HG03066 (cell line): ENCODE measurements around the gene LRRC8A.
"Not testable (repeated sequence)": the region's sequence is repeated elsewhere in the genome, so short reads cannot be mapped to it uniquely, and the experiment has no call there.

ENCODE experiments used
- ATAC-seq: cut with Tn5 transposase; IDR thresholded peaks from one replicate; pipeline ENCODE4 v1.9.1; 2021; ENCODE audit warnings: low read depth; ENCODE audit not compliant: unreplicated experiment

Gene LRRC8A

DNA sequence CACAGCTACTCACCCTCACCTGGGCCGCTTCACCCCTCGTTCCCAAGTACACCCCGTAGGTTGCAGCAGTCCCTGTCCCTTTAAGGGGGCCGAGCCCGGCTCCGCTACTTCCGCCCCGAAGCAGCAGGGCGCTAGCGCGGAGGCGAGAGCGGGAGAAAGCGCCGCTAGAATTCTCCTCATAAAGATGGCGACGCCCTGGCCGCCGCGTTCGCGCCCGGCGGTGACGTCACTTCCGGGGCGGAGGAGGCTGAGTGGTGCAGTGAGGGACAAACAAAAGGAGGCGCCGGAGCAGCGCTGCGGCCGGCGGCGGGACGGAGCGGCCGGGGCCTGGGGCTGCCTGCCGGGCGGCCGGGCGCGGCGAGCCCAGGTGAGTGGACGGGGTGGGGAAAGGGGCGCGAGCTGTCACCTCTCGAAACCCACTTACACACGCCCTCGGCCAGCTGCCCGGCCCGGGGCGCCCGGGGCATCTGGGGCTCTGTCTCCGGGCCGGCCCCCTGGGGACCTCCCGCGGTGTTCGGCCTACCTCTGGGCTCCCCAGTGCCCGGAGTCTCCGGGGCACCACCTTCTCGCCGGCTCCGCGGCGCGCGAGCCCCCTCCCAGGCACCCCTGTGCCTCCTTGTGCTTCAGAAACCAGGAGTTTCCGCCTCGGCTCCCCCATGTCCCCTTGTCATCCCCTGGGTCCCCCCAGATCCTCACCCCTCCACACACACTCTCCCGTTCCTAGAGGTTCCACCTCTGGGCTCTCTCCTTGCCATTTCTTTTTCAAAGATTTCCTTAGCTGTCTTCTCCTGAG lies at the start of gene LRRC8A, which contains the start of gene KYAT1:
TSS of gene LRRC8A (plus strand) at position 250 of the 793 bp plus-strand sequence. CDS start 25,032 bp downstream, outside the sequence.
TSS of gene KYAT1 (minus strand) at position 67 of the 793 bp plus-strand sequence. CDS start 36,545 bp downstream, outside the sequence.
- ATAC-seq: peak; percentile 90

DNA sequence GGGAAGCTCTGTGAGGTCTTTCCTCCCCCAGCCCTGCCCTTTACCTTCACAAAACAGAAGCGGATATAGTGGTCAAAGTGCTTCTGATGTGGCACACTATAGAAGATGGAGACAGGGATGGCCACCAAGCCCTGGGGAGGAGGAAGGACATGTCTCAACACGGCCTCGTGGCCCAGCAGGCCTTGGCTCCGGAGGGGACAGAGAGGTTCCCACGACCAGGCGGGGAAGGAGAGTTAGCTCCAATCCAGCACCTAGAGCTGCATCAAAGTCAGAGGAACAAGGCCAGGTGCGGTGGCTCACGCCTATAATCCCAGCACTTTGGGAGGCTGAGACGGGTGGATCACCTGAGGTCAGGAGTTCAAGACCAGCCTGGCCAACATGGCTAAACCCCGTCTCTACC lies 48.2 kb upstream of the LRRC8A start:
- ATAC-seq: no peak

DNA sequence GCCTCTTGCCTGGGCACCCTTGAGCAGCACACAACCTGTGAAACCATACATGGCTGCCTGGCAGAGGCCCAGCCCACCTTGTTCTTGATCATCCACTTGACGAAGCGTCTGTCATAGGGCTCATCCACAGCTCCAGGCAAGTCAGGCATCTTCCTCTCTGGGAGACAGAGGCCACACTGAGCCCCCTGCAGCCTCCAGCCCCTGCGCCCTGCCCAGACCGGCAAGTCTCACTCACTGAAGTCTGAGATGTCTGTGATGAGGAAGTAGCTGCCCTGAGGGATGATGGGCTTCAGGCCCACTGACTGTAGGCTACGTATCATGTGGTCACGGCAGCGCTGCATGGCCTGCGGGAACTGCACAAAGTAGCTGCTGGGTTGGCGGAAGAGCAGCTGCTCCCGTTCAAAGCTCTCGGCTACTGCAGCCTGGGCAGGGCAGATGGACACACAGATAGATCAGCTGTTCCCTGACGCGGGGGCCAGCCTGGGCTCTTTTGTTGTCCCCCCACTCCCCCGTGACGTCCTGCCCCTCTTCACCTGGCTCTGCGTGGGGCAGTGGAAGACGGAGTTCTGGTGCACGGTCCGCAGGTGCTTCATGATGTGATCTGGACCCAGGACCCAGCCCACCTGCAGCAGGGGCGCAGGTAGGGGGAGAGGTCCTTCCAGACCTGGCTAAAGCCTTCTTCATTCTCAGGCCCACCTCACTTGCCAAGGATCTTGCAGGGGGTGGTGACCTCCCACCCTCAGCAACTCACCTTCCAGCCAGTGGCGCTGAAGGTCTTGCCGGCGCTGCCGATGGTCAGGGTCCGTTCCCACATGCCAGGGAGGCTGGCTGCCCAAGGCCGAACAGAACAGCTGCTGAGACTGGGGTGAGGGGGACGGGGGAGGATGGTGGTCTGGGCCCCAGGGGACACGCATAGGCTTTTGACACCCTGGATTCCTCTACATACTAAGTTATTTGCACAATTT lies 46.4 kb upstream of the LRRC8A start:
- no peak for ATAC-seq

DNA sequence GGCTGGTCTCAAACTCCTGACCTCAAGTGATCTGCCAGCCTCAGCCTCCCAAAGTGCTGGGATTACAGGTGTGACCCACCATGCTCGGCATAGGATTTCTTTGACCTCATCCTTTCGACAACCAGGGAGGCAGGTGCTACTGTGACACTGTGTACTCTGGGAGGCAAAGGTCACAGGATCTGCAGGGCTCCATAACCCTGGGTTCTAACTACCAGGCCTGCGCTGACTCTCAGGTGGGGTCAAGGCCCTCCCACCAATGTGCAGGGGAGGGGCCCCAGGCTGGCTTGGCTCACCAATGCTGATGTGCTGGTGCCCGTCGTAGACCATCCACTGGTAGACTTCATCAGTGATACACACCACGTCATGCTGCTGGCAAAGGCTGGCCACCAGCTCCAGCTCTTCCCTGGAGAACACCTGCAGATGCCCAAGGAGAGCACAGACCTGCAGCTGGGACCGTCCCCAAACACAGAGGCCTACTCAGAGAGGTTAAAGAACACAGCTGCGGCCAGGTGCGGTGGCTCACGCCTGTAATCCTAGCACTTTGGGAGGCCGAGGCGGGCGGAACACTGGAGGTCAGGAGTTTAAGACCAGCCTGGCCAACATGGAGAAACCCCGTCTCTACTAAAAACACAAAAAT lies 45.3 kb upstream of the LRRC8A start:
- no peak for ATAC-seq

DNA sequence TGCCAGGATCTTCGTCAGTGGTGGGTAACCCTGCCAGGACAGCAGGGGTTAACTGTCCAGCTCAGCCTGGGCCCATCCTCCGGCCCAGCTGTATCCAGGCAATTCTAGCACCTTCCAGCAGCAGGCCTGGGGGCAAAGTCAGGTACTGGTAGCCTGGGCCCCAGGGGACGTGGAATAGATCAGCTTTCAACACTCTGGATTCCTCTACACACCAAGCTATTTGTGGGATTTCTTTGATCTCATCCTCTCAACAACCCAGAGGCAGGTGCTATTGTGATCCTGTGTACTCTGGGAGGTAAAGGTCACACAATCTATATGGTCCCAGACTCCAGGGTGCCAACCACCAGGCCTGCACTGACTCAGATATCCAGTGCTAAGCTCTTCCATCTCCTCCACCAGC lies 43.6 kb upstream of the LRRC8A start:
- ATAC-seq: no peak

DNA sequence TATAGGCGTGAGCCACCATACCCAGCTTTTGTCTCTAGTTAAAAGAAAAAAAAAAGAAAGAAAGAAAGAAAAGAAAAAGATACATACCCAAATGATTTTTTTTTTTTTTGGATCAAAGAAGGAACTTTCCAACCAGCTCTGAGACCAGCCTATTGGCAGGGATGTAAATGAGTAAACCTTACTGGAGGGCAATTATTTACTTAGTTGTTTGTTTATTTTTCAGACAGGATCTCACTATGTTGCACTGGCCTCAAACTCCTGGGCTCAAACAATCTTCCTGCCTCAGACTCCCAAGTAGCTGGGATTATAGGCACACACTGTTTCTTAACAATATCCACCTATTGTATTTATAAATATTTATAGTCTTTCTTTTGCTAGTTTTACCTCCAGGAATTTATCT lies 41.4 kb upstream of the LRRC8A start:
- no peak for ATAC-seq

DNA sequence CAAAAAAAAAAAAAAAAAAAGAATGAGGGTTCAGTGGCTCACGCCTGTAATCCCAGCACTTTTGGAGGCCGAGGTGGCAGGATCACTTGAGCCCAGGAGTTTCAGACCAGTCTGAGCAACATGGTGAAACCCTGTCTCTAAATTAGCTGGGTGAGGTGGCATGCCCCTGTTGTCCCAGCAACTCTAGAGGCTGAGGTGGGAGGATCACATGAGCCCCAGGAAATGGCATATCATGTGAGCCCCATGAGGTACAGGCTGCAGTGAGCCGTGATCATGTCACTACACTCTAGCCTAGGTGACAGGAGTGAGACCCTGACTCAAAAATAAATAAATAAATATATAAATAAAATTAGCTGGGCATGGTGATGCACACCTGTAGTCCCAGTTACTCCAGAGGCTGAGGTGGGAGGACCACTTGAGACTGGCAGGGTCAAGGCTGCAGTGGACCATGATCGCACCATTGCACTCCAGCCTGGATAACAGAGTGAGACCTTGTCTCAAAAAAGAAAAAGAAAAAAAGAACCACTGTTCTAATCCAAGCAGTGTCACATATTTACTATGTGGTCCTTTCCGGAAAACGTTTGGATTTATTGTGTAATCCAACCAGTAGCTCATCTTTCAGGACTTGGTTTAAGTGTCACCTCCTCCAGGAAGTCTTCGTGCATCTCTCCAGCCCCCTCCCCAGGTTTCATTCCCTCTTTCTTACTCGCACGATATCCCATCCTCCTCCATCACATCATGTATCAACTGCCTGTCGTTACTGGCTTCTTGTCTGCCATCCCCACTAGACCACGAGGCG lies 40.0 kb upstream of the LRRC8A start:
- no peak for ATAC-seq

DNA sequence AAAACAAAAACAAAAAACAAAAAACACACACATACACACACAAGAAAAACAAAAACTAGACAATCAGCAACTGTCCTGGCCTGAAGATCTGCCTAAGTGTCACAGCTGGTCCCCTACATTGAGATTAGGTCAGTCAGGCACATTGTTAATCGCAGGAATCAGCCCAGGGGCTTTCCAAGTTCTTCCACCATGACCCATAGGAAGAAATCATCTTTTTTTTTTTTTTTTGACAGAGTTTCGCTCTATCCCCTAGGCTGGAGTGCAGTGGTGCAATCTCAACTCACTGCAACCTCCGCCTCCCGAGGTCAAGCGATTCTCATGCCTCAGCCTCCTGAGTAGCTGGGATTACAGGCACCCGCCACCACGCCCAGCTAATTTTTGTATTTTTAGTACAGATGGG lies 38.8 kb upstream of the LRRC8A start:
- ATAC-seq: not testable (repeated sequence)

DNA sequence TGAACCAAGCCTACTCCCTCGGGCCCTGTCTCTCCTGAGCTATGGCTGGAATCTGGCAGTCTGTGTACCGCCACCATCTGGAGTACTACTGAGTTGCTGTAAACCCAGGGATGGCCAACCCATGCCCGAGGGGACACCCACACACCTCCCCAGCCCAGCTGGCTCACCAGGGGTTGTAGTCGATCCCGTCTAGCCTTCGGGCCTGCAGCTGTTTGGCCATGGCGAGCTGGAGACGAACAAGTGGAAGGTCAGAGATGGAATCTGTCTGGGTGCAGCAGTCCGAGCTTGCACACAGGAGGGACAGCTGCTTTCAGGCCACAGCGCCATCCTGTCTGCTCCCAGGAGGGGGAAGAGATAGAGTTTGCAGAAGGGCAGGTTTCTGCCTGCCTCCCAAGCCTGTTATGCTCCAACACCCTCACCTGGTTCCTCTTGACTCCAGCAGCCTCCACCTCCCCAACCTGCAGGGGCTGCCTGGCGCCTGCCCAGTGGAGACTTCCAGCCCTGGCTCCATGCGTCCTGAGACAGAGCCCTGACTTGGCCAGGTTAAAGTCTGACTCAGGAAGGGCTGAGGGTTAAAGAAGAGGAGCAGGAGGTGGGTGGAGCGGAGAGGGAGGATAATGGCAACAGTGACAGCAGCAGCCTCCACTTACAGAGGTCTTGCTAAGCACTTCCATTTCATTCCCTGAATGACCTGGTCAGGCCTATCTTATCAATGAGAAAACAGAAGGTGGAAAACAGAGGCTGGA lies 36.6 kb upstream of the LRRC8A start:
- no peak for ATAC-seq

DNA sequence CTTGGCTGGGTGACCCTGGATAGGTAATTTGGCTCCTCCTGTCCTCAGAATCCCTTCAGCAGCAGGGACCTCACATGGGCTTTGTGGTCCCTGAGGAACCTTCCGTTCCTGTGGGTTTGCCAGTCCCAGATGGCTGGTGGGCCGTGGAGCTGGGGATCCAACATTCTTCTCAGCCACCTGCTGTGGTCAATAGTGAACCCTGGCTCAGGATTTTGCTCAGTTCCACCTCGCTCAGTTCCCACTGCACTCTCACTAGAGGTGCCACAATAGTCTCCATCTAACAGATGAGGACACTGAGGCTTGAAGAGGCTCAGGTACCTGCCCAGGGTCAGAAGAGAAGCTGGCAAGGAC lies 35.3 kb upstream of the LRRC8A start:
- no peak for ATAC-seq

DNA sequence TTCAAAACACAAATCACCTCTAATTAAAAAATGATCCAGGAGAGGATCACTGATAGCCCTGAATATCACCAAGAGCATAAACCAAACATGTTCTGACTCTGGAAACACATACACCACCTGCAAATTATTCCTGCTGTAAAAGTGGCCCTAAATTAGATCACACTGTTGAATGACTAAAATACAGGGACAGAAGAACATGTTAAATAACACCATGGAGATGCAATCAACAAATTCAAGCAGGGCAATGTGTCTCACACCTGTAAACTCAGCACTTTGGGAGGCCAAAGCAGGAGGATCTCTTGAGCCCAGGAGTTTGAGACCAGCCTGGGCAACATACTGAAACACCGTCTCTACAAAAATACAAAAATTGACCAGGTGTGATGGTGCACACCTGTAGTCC lies 34.1 kb upstream of the LRRC8A start:
- no peak for ATAC-seq

DNA sequence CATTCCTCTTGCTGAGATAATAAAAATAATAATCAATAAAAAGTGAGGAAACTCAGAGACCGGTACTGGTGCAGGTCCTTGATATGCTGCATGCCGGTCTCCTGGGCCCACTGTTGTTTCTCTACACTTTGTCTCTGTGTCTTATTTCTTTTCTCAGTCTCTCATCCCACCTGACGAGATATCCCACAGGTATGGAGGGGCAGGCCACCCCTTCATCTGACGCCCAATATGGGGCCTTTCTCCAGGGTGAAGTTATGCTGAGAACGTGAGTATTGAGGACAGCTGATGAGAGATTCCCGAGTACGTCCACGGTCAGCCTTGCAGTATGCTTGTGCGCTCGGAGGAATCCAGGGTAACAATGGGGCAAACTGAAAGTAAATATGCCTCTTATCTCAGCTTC lies 30.9 kb upstream of the LRRC8A start:
- ATAC-seq: not testable (repeated sequence)

DNA sequence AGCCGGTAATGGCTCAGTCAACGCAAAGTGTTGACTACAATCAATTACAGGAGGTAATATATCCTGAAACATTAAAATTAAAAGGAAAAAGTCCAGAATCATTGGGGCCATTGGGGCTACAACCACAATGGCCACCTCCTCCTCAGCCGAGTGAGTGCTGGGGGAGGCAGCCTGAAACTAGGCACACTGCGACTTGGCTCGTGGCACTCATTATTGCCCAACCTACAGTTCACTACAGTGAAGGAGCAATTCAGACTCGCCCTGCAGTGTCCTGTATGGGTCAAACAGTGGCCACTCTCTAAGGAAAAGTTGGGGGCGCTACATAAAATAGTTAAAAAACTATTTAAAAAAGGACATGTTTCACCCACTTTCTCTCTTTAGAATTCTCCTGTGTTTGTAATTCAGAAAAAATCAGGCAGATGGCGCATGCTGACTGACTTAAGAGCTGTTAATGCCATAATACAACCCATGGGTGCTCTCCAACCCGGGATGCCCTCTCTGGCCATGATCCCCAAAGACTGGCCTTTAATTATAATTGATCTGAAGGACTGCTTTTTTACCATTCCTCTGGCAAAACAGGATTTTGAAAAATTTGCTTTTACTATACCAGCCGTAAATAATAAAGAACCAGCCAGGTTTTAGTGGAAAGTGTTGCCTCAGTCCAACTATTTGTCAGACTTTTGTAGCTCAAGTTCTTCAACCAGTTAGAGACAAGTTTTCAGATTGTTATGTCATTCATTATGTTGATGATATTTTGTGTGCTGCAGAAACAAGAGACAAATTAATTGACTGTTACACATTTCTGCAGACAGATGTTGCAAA lies 29.9 kb upstream of the LRRC8A start:
- not testable (repeated sequence) for ATAC-seq

DNA sequence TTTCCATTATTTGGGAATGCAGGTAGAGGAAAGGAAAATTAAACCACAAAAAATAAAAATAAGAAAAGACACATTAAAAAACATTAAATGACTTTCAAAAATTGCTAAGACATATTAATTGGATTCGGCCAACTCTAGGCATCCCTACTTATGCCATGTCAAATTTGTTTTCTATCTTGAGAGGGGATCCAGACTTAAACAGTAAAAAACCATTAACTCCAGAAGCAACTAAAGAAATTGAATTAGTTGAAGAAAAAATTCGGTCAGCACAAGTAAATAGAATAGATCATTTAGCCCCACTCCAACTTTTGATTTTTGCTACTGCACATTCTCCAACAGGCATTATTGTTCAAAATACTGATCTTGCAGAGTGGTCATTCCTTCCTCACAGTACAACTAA lies 29.3 kb upstream of the LRRC8A start:
- not testable (repeated sequence) for ATAC-seq

DNA sequence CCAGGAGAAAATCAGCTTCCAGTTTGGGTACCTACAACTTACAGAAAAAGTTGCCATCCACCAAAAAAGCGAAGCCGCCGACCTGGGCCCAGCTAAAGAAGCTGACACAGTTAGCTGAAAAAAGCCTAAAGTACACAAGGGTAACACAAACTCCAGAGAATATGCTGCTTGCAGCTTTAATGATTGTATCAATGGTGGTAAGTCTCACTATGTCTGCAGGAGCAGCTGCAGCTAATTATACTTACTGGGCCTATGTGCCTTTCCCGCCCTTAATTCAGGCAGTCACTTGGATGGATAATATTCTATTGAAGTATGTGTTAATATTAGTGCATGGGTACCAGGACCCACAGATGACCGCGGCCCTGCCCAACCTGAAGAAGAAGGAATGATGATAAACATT lies 27.5 kb upstream of the LRRC8A start:
- not testable (repeated sequence) for ATAC-seq

DNA sequence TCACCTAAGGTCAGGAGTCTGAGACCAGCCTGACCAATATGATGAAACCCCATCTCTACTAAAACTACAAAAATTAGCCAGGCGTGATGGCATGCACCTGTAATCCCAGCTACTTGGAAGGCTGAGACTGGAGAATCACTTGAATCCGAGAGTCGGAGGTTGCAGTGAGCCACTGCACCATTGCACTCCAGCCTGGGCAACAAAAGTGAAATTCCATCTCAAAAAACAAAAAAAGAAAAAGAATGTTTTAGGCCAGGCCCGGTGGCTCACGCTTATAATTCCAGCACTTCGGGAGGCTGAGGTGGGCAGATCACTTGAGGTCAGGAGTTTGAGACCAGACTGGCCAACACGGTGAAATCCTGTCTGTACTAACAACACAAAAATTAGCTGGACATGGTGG lies 23.5 kb upstream of the LRRC8A start:
- ATAC-seq: not testable (repeated sequence)

DNA sequence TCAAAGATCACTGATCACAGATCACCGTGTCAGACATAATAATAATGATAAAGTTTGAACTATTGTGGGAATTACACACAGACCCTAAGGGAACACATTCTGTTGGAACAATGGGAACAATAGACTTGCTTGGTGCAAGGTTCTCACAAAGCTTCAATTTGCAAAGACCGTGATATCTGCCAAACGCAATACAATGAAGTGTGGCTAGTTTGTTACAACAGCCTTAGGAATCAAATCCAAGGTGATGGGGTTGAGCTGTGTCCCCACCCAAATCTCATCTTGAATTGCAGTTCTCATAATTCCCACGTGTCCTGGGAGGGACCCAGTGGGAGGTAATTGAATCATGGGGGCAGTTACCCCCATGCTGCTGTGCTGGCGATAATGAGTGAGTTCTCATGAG lies 21.0 kb upstream of the LRRC8A start:
- ATAC-seq: no peak

DNA sequence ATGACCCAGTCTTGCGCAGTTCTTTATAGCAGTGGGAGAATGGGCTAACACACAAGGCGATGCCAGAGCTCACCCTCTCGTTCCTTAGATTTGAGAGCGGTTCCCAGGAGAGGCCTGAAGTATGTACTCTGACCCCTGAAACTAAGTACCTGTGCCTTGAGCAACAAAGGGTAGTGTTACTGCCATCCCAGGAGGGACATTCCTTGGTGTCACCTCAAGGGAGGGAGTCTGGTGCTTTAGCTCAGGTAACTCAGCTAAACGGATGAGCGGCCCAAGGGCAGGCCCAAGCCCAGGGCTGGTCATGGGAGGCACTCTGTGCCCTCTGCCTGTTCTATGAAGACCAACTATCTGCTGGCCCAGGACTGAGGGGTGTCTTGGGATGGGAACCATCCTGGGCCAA lies 20.4 kb upstream of the LRRC8A start:
- no peak for ATAC-seq

DNA sequence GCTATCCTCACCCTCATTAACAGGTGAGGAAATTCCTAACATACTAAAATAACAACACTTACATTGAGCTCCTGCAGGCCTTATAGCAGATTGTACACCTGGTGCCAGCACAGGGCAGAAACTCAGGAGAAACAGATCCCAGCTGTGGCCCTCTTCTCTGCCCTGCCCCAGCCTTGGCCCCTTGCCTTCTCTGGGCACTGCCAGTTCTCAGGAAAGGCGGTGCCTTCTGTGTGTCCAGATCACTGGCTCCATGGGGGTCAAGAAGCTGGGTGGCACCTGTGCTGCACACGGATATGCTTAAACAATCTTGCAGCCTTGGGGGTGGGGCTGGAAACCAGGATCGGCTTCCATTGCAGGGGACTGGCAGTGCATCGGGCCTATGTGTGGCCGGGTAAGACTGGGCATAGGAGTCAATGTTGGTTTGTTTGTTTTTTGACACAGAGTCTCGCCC lies 19.5 kb upstream of the LRRC8A start:
- ATAC-seq: no peak
